HepG2 (cell line): Measurements from ENCODE around the gene SPTBN5. TPM values are rescaled to one million over a fixed set of nuclear protein-coding genes. Genes with fewer than 3 reads are reported as not detected.

ENCODE experiments used
- ELF1 ChIP-seq: sonication (generic); formaldehyde crosslinking; IDR thresholded peaks from 2 replicates; pipeline ENCODE4 v1.4.0; 2020; ENCODE audit warnings: missing genetic modification reagents
- ETV5 ChIP-seq: IDR thresholded peaks from 2 replicates; pipeline ENCODE4 v1.6.1; 2018; ENCODE audit warnings: missing biosample characterization, missing genetic modification reagents, inconsistent platforms, borderline replicate concordance
- GABPA ChIP-seq, 2 experiments: IDR thresholded peaks; 2 replicates each; pipeline ENCODE4 v1.6.1; 2011 to 2016; ENCODE audit warnings: low read depth in 2 of 2, low read length in 1 of 2, missing biosample characterization in 1 of 2, missing genetic modification characterization in 1 of 2
- GABPB1 ChIP-seq: IDR thresholded peaks from 2 replicates; pipeline ENCODE4 v1.6.1; 2016; ENCODE audit warnings: mild to moderate bottlenecking, missing genetic modification reagents, moderate library complexity, missing compliant biosample characterization
- JDP2 ChIP-seq: sonication (generic); formaldehyde crosslinking; IDR thresholded peaks from 2 replicates; pipeline ENCODE4 v1.8.1; 2022; ENCODE audit warnings: missing genetic modification reagents, borderline replicate concordance
- MTF2 ChIP-seq: sonication (generic); formaldehyde crosslinking; IDR thresholded peaks from 2 replicates; pipeline ENCODE4 v1.5.0; 2020; ENCODE audit warnings: missing genetic modification reagents, borderline replicate concordance
- NBN ChIP-seq: fragments of 450-650 bp; conservative IDR thresholded peaks from 2 replicates; pipeline ENCODE4 v1.6.1; 2017
- NR2F1 ChIP-seq, 2 experiments: fragments of 450-650 bp in 1 of 2; formaldehyde crosslinking in 1 of 2; IDR thresholded peaks; 2 replicates each; pipeline versions ENCODE4 v1.5.0 to v1.6.1; 2016 to 2020; ENCODE audit warnings: mild to moderate bottlenecking in 1 of 2, missing compliant biosample characterization in 1 of 2, missing genetic modification reagents in 1 of 2, moderate library complexity in 1 of 2
- NR2F6 ChIP-seq, 2 experiments: IDR thresholded peaks; 2 replicates each; pipeline ENCODE4 v1.6.1; 2016; ENCODE audit warnings: antibody characterized with exemption in 1 of 2, mild to moderate bottlenecking in 1 of 2
- RAD21 ChIP-seq: fragments of 450-650 bp; formaldehyde crosslinking; IDR thresholded peaks from 2 replicates; pipeline ENCODE4 v1.5.0; 2020; ENCODE audit warnings: mild to moderate bottlenecking
- SAP130 ChIP-seq: IDR thresholded peaks from 2 replicates; pipeline ENCODE4 v1.6.1; 2016; ENCODE audit warnings: low read depth
- SMARCC2 ChIP-seq: fragments of 450-650 bp; IDR thresholded peaks from 2 replicates; pipeline ENCODE4 v1.6.1; 2017; ENCODE audit warnings: antibody characterized with exemption, mild to moderate bottlenecking
- SPEN ChIP-seq: sonication (generic); formaldehyde crosslinking; IDR thresholded peaks from 2 replicates; pipeline ENCODE4 v1.5.1; 2020; ENCODE audit warnings: low read depth, mild to moderate bottlenecking, missing genetic modification reagents
- U2AF1 ChIP-seq: fragments of 200-400 bp; formaldehyde crosslinking; optimal IDR thresholded peaks from 2 replicates; pipeline ENCODE3; 2017; ENCODE audit warnings: mild to moderate bottlenecking, low read depth, low read length
- ZFP41 ChIP-seq: sonication (generic); formaldehyde crosslinking; IDR thresholded peaks from 2 replicates; pipeline ENCODE4 v1.4.0; 2020; ENCODE audit warnings: mild to moderate bottlenecking, missing genetic modification reagents, borderline replicate concordance
- ZFX ChIP-seq: sonication (generic); formaldehyde crosslinking; IDR thresholded peaks from 2 replicates; pipeline ENCODE4 v1.4.0; 2020; ENCODE audit warnings: mild to moderate bottlenecking, low read depth, missing genetic modification reagents, moderate library complexity
- ZNF687 ChIP-seq: sonication (generic); formaldehyde crosslinking; IDR thresholded peaks from 2 replicates; pipeline ENCODE4 v1.5.1; 2020; ENCODE audit warnings: mild to moderate bottlenecking, missing genetic modification reagents, moderate library complexity
- ZNF790 ChIP-seq: sonication (generic); formaldehyde crosslinking; IDR thresholded peaks from 2 replicates; pipeline ENCODE4 v1.8.0; 2022; ENCODE audit warnings: missing genetic modification reagents, mild to moderate bottlenecking, borderline replicate concordance
- polyA plus RNA-seq, 8 experiments: library from polyadenylated mRNA; depleted of rRNA in 3 of 8; stranded (reverse) in 7 of 8; unstranded in 1 of 8; fragments of >200 nt; fragmentation: Illumina TruSeq in 4 of 8; extraction: Trizol in 4 of 8; gene quantifications; 2 replicates each; pipeline versions ENCODE4 v1.2.1 to v1.2.3, GENCODE V29; 2011 to 2016; ENCODE audit warnings: low read depth in 4 of 8, missing spikeins in 1 of 8, mixed read lengths in 1 of 8; ENCODE audit not compliant: insufficient read depth in 1 of 8
- total RNA-seq, 5 experiments: library from RNA; depleted of rRNA; stranded (reverse); fragments of >200 nt; fragmentation: Illumina TruSeq; extraction: Trizol; gene quantifications; 2 replicates each; pipeline ENCODE4 v1.2.3, GENCODE V29; 2016; ENCODE audit warnings: low read depth in 1 of 5
- TF ChIP-seq, protein P1 (sequence below): fragments of 450-650 bp; IDR thresholded peaks from 2 replicates; pipeline ENCODE4 v1.6.1; 2016
- TF ChIP-seq, protein P2 (sequence below): IDR thresholded peaks from 2 replicates; pipeline ENCODE4 v1.6.1; 2016; ENCODE audit warnings: missing genetic modification reagents, missing compliant biosample characterization
- TF ChIP-seq, protein P3 (sequence below): sonication (generic); formaldehyde crosslinking; conservative IDR thresholded peaks from 2 replicates; pipeline ENCODE4 v1.8.0; 2022; ENCODE audit warnings: missing genetic modification reagents

SPTBN5 gene
- total and polyA plus RNA-seq, 2 of the 13 experiments (the other 11 are each of a cell fraction or from before 2014, with no cell fraction given): 0.01 to 0.07 TPM

GRCh38 chr15:41860049-41860828 is 33.6 kb downstream of the SPTBN5 start (continued):
- TF ChIP-seq NR2F6 (IDR thresholded peaks at IDR 0.05) (peak; percentile 97), NR2F6 (CRISPR knock-in tag; IDR thresholded peaks at IDR 0.05) (peak; percentile 98), ELF1 (CRISPR knock-in tag) (0 out of 2 replicates have a peak, but pooled peaks have one; percentile 22), ZNF687 (CRISPR knock-in tag) (peak; percentile 45), MTF2 (CRISPR knock-in tag) (no peak), ETV5 (CRISPR knock-in tag) (peak; percentile 71; the same call in 1 of the 2 replicates), JDP2 (CRISPR knock-in tag) (no peak), NR2F1 (CRISPR knock-in tag; IDR thresholded peaks at IDR 0.05) (peak; percentile 92 to 96), SMARCC2 (no peak), RAD21 (0 out of 2 replicates have a peak, but pooled peaks have one; percentile 21), GABPB1 (CRISPR knock-in tag) (peak; percentile 42; the same call in 1 of the 2 replicates), ZFP41 (no peak), U2AF1 (no peak), NBN (no peak), SAP130 (CRISPR knock-in tag) (peak; percentile 25; the same call in 1 of the 2 replicates), SPEN (CRISPR knock-in tag) (peak; percentile 46; the same call in 1 of the 2 replicates), ZFX (CRISPR knock-in tag) (peak; percentile 40; the same call in 1 of the 2 replicates), GABPA (IDR thresholded peaks at IDR 0.05; ENCODE audit: low read depth, low read length) (no peak), GABPA (CRISPR knock-in tag; IDR thresholded peaks at IDR 0.05; ENCODE audit: low read depth) (0 out of 2 replicates have a peak, but pooled peaks have one; percentile 44), ZNF790 (CRISPR knock-in tag) (no peak)
- TF ChIP-seq, protein P1, sequence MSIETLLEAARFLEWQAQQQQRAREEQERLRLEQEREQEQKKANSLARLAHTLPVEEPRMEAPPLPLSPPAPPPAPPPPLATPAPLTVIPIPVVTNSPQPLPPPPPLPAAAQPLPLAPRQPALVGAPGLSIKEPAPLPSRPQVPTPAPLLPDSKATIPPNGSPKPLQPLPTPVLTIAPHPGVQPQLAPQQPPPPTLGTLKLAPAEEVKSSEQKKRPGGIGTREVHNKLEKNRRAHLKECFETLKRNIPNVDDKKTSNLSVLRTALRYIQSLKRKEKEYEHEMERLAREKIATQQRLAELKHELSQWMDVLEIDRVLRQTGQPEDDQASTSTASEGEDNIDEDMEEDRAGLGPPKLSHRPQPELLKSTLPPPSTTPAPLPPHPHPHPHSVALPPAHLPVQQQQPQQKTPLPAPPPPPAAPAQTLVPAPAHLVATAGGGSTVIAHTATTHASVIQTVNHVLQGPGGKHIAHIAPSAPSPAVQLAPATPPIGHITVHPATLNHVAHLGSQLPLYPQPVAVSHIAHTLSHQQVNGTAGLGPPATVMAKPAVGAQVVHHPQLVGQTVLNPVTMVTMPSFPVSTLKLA: peak; percentile 68
- TF ChIP-seq, protein P2, sequence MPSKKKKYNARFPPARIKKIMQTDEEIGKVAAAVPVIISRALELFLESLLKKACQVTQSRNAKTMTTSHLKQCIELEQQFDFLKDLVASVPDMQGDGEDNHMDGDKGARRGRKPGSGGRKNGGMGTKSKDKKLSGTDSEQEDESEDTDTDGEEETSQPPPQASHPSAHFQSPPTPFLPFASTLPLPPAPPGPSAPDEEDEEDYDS (CRISPR knock-in tag): no peak
- TF ChIP-seq, protein P3, sequence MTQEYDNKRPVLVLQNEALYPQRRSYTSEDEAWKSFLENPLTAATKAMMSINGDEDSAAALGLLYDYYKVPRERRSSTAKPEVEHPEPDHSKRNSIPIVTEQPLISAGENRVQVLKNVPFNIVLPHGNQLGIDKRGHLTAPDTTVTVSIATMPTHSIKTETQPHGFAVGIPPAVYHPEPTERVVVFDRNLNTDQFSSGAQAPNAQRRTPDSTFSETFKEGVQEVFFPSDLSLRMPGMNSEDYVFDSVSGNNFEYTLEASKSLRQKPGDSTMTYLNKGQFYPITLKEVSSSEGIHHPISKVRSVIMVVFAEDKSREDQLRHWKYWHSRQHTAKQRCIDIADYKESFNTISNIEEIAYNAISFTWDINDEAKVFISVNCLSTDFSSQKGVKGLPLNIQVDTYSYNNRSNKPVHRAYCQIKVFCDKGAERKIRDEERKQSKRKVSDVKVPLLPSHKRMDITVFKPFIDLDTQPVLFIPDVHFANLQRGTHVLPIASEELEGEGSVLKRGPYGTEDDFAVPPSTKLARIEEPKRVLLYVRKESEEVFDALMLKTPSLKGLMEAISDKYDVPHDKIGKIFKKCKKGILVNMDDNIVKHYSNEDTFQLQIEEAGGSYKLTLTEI (CRISPR knock-in tag): no peak
